Esophagus muscularis mucosa (tissue), 4 donors: ENCODE results near the gene HCLS1. TPM values are rescaled to one million over a fixed set of nuclear protein-coding genes. Genes with fewer than 3 reads are reported as not detected.
"Not testable (repeated sequence)": the region's sequence is repeated elsewhere in the genome, so short reads cannot be mapped to it uniquely, and the experiment has no call there.

Experiments used
- DNase-seq: peaks from one replicate; pipeline ENCODE4 v3.0.0-alpha.2; 2017; ENCODE audit errors: extremely low spot score
- H3K27ac ChIP-seq, 4 donors: fragments of 200-600 bp; sonication (generic); replicated peaks in 1 of 4; 1 replicate in 3 of 4; 2 replicates in 1 of 4; pipeline ENCODE4 v1.5.1; 2016 to 2019; ENCODE audit warnings: mild to moderate bottlenecking in 1 of 4
- H3K27me3 ChIP-seq, 4 donors: fragments of 200-600 bp; sonication (generic); one replicate each; pipeline versions ENCODE4 v1.5.1 to v1.6.0; 2016 to 2019
- H3K36me3 ChIP-seq, 4 donors: fragments of 200-600 bp; sonication (generic); one replicate each; pipeline ENCODE4 v1.5.1; 2016 to 2019
- H3K4me1 ChIP-seq, 4 donors: fragments of 200-600 bp; sonication (generic); one replicate each; pipeline ENCODE4 v1.5.1; 2016 to 2019
- H3K4me3 ChIP-seq, 4 donors: fragments of 200-600 bp; sonication (generic); 1 replicate in 2 of 4; 2 replicates in 2 of 4; pipeline ENCODE4 v1.5.1; 2016 to 2019; ENCODE audit warnings: mild to moderate bottlenecking in 4 of 4, moderate library complexity in 1 of 4
- H3K9me3 ChIP-seq, 4 donors: fragments of 200-600 bp; sonication (generic); 1 replicate in 3 of 4; 2 replicates in 1 of 4; pipeline ENCODE4 v1.5.1; 2016 to 2019
- EP300 ChIP-seq: sonication (generic); formaldehyde crosslinking; IDR thresholded peaks from one replicate; pipeline ENCODE4 v1.6.1; 2017; ENCODE audit warnings: antibody characterized with exemption
- POLR2A ChIP-seq: fragments of 450-650 bp; IDR thresholded peaks from one replicate; pipeline ENCODE4 v1.6.1; 2017; ENCODE audit warnings: antibody characterized with exemption, moderate library complexity, mild to moderate bottlenecking, low read depth
- POLR2AphosphoS5 ChIP-seq, 2 donors: sonication (generic); formaldehyde crosslinking; IDR thresholded peaks; one replicate each; pipeline ENCODE4 v1.6.1; 2017; ENCODE audit warnings: antibody characterized with exemption in 2 of 2
- WGBS: methylation state at CpG from one replicate; pipeline ENCODE4 v1.1.5; 2018; 5-methylcytosine and 5-hydroxymethylcytosine counted together
- intact Hi-C: fragments of 100-400 bp; cut with DNase I; formaldehyde crosslinking; loops from one replicate; pipeline ENCODE4 v1.15.1; 2023
- total RNA-seq, 4 donors: library from RNA; depleted of rRNA; stranded (reverse); fragments of >200 nt; gene quantifications; one replicate each; pipeline versions ENCODE4 v1.1.0 to v1.2.1, GENCODE V29; 2016
- TF ChIP-seq, protein P1 (sequence below), 3 experiments: fragments of 200-600 bp in 2 of 3; fragments of 450-650 bp in 1 of 3; sonication (generic) in 2 of 3; IDR thresholded peaks; one replicate each; pipeline ENCODE4 v1.5.1; 2017 to 2019; ENCODE audit warnings: antibody characterized with exemption in 3 of 3, mild to moderate bottlenecking in 2 of 3, moderate library complexity in 1 of 3

The HCLS1 gene
- total RNA-seq, 4 donors from 2014 or later, result 20.5 to 71.7 (median 35.5) TPM

GRCh38 chr3:121598564-121598963, 62.1 kb downstream of the HCLS1 start:
- no peak for DNase-seq
- Histone ChIP-seq H3K36me3 (no peaks in the 10 kb centered on the region), H3K27me3 (no peaks in the 10 kb centered on the region), H3K4me1 (peaks cover 0 to 22% (median 9%) of the 10 kb centered on the region in 4 donors), H3K9me3 (no peaks in the 10 kb centered on the region), H3K4me3 (no peak overlapping the region), H3K27ac (no peak overlapping the region)
- 78% methylated on average over 2 of the region's 2 CpGs for WGBS
- intact Hi-C loops, result no loop called here
- TF ChIP-seq, protein P1, sequence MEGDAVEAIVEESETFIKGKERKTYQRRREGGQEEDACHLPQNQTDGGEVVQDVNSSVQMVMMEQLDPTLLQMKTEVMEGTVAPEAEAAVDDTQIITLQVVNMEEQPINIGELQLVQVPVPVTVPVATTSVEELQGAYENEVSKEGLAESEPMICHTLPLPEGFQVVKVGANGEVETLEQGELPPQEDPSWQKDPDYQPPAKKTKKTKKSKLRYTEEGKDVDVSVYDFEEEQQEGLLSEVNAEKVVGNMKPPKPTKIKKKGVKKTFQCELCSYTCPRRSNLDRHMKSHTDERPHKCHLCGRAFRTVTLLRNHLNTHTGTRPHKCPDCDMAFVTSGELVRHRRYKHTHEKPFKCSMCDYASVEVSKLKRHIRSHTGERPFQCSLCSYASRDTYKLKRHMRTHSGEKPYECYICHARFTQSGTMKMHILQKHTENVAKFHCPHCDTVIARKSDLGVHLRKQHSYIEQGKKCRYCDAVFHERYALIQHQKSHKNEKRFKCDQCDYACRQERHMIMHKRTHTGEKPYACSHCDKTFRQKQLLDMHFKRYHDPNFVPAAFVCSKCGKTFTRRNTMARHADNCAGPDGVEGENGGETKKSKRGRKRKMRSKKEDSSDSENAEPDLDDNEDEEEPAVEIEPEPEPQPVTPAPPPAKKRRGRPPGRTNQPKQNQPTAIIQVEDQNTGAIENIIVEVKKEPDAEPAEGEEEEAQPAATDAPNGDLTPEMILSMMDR (IDR thresholded peaks at IDR 0.05), result no peak
- TF ChIP-seq EP300 (no peak), POLR2A (no peak), POLR2AphosphoS5 (IDR thresholded peaks at IDR 0.05) (no peak)

GRCh38 chr3:121595765-121596406, 64.8 kb downstream of the HCLS1 start:
- H3K27me3 ChIP-seq, result no peaks in the 10 kb centered on the region
- H3K27ac ChIP-seq, result no peak overlapping the region
- intact Hi-C loops, result no loop called here
- peaks cover 0 to 9% (median 7%) of the 10 kb centered on the region in 4 donors for H3K4me1 ChIP-seq
- H3K4me3 ChIP-seq, result no peak overlapping the region
- DNase-seq, result no peak
- TF ChIP-seq EP300 (no peak), POLR2A (no peak), POLR2AphosphoS5 (IDR thresholded peaks at IDR 0.05) (no peak)
- TF ChIP-seq, protein P1 (IDR thresholded peaks at IDR 0.05), result no peak
- H3K9me3 ChIP-seq, result no peaks in the 10 kb centered on the region
- H3K36me3 ChIP-seq, result no peaks in the 10 kb centered on the region
- WGBS, result 84% methylated on average over 4 of the region's 4 CpGs

DNA sequence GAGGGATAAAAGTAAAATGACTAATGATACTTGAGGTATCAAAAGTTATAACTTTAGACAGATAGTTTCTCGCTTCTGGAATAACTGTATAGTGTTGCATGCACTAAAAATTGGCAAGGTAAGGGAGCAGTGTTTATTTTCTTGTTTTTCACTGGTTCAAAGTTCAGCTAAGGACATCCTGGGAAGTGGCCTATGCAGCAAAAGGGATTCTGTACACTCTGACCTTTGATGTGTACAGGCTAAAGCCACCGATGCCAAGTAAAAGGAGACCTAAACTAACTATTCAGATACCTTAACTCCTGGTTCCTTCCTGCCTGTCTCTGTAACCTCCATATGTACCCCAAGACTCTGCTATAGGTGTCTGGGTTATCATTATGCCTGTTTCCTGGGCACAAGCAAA, 65.9 kb downstream of the HCLS1 start:
- no peak for TF ChIP-seq EP300
- no peak for TF ChIP-seq POLR2AphosphoS5 (IDR thresholded peaks at IDR 0.05)
- TF ChIP-seq, protein P1 (IDR thresholded peaks at IDR 0.05), result no peak
- TF ChIP-seq POLR2A, result no peak
- 73% methylated on average over 2 of the region's 2 CpGs for whole genome bisulfite sequencing
- Histone ChIP-seq H3K9me3 (no peaks in the 10 kb centered on the region), H3K4me3 (no peak overlapping the region), H3K4me1 (peaks cover 0 to 9% (median 3%) of the 10 kb centered on the region in 4 donors), H3K27ac (no peak overlapping the region), H3K36me3 (no peaks in the 10 kb centered on the region), H3K27me3 (no peaks in the 10 kb centered on the region)
- intact Hi-C loops, result no loop called here
- DNase-seq, result no peak

DNA sequence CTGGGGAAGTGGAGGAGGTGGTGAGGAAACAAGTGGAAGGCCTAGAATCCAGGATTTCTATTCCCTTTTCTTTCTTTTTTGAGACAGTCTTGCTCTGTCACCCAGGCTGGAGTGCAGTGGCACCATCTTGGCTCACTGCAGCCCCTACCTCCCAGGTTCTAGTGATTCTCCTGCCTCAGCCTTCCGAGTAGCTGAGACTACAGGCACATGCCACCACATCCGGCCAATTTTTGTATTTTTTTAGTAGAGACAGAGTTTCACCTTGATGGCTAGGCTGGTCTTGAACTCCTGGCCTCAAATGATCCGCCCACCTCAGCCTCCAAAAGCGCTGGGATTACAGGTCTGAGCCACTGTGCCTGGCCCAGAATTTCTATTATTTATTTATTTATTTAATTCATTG, 66.9 kb downstream of the HCLS1 start:
- H3K4me1 ChIP-seq, H3K9me3 ChIP-seq, H3K27me3 ChIP-seq, DNase-seq, H3K4me3 ChIP-seq, intact Hi-C loops, H3K36me3 ChIP-seq: not testable (repeated sequence)
- H3K27ac ChIP-seq, result peak overlapping the region in 1 of 4 donors; percentile 50
- WGBS, result 88% methylated on average over 4 of the region's 4 CpGs

GRCh38 chr3:121592856-121593702, 67.6 kb downstream of the HCLS1 start, which contains the start of gene FBXO40:
Gene FBXO40, plus strand, starts transcription at chr3:121593379. Its CDS starts 27,197 bp downstream, at chr3:121620576.
- Histone ChIP-seq H3K36me3 (no peaks in the 10 kb centered on the region), H3K27me3 (no peaks in the 10 kb centered on the region), H3K9me3 (no peaks in the 10 kb centered on the region), H3K4me1 (peaks cover 0 to 9% (median 3%) of the 10 kb centered on the region in 4 donors), H3K4me3 (no peak within 1 kb of the TSS), H3K27ac (peak within 1 kb of the TSS in 2 of 4 donors; percentile 19 to 50)
- 38% methylated on average over 11 of the region's 11 CpGs for WGBS
- intact Hi-C loops, result no loop called here
- TF ChIP-seq, protein P1 (IDR thresholded peaks at IDR 0.05), result no peak
- TF ChIP-seq EP300, result no peak
- peak in 1 of 2 donors; percentile 8 for TF ChIP-seq POLR2AphosphoS5 (IDR thresholded peaks at IDR 0.05)
- no peak for TF ChIP-seq POLR2A
- DNase-seq, result no peak
